Stimulated activated CD4-positive, alpha-beta T cell treated with anti-CD3 and anti-CD28 coated beads, Interleukin-2, amount 100 ng/mL, for 24 hours (primary cell): ENCODE measurements around the gene CHST11.

Experiments
- DNase-seq, 2 donors: peaks; one replicate each; pipeline ENCODE4 v3.0.0-alpha.2; 2020

CHST11 gene

DNA sequence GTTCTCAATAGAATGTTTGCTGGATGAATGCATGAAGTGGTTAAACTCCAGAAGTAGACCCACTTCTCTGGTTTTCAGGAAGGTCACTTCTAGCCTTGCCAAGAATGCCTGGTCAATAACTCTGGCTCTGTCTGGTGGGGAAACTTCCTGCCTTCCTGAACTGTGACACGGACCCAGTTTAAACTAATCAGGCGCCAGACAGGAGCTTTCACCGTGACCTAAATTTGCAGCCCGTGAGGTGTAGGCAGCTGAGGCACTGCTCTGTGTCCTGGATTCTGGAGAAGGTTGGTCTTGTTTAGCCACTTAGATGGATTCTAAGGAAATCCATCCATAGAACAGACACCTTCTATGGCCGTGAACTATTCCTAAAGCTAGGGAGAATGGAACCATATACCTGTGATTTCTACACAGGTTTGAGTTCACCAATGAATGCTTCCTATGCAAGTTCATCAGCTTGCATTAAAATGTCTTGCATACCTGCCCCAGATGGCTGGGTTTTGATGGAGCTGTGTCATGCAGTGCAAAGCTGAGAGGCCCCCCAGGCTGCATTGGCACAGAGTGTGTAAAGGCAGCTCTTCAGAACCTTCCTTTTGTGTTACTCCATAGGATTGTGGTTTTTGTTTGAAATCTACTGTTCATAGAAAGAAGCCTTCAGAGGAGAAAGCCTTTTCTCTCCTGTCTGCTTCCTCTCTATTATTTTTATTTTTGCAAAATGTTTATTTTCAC lies 4.4 kb downstream of the CHST11 start:
- DNase-seq: no peak

- no peak for DNase-seq
Measured at GRCh38 chr12:104462325-104462724, 5.6 kb downstream of the CHST11 start.

DNA sequence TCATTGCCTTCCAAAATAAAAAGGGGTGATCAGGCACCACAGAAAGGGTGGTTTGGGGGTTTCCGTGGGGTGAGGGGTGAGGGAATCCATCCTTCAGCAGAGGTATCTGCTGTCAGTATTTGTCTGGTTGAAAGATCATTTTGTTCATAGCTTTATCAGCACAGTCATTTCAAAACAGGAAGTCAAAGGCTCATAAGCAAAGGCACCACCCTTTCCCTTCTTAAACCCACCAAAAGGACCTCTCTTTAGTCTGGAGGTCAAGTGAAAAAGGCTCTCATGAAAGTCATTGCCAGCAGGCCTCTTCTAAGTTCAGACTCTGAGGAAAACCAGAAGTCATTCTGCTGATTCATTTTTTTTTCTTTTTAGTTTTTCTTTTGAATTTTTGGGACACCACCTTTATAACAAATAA lies 6.2 kb downstream of the CHST11 start:
- DNase-seq: no peak

- DNase-seq: no peak
Measured at GRCh38 chr12:104463368-104463767, 6.6 kb downstream of the CHST11 start.

DNA sequence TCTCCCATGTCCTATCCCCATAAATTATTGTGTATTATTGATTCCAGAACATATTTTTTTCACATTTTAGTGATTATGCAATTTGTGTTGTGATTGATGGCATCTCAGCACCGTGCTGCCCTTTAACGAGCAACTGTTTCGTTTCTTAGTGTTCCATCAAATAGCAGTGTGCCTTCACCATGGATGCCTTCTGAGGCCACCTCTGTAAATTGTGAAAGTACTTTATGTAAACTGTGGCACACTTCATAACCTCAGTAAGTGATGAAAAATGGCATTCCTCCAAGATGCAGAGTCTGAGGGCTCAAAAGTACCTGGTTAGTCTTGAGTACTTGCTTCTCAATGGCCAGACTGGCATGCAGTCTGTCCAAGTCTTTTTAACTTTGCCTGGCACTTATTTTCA lies 8.2 kb downstream of the CHST11 start:
- no peak for DNase-seq

GRCh38 chr12:104466709-104467345 lies 10.1 kb downstream of the CHST11 start:
- no peak for DNase-seq

DNA sequence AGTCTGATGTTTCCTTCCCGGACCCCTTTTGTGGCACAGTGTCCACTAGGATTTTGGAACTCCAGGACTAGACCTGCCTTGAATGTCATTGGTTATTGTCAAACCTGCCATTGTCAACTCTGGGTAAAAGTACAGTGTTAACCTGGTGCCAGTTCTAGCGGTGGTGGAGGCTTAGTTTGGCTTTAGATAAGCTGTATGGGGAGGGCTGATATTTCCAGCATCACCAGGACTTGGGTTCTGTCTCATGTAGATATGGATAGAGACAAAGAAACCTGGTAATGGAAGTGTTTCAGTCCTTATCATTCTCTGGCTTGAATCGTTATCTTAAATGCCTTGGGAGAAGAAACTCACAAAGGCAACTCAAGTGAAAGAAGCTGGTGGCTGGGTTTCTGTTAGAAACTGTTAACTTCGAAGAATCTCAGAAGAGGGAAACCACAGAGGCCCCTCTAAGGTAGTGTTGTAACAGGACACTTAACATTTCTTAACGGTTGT lies 10.6 kb downstream of the CHST11 start:
- no peak for DNase-seq

DNA sequence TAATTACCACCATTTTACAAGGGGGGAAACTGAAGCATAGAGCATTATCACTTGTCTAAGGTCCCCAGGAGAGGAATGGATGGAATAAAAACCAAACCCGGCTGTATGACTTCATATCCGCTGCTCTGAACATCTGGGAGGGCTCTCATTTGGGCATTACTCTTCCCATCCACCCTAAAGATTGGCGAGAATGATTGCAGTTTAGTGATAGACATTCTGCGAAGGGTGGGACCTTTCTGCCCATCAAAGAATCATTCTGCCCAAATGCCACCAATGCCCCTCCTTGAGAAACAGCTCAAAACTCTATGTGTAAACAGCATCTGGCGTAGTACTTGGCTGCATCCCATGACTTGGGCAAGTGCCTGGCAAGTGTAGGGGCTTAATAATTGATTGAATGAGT lies 11.6 kb downstream of the CHST11 start:
- DNase-seq: no peak

GRCh38 chr12:104469066-104469465 lies 12.3 kb downstream of the CHST11 start:
- no peak for DNase-seq

DNA sequence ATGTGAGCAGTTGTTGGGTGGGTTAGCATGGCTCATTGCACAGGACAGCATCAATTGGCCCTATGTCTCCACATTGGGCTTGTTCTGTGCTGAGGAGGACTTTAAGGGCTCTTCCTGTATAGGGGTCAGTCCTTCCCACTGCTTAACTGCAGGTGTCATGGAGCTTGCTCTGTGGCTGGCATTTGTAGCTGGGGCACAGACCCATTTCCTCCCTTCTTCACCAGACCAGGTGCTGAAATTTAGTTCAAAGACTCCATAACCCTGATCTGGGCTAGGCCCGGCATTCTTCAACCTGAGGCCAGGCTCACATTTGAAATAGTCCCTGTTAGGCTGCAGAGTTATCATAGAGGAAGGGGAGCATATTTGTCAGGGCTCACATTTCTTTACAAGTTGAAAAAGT lies 12.8 kb downstream of the CHST11 start:
- DNase-seq: no peak

DNA sequence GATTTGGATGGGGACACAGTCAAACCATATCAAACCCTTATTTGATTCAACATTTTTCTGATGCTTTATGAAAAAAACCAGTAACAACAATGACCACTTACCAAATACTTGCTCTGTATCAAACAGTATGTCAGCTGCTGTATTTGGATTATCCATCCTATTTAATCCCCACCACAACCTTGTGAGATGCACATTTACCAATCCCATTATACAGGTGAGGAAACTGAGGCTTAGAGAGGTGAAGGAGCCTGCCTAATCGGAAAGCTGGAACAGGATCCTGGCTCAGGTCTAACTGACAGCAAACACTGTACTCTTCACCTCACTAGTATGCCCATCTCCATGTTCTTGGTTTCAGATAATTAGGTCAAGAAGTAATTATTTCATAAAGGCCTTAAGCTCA lies 13.8 kb downstream of the CHST11 start:
- DNase-seq: no peak

GRCh38 chr12:104471336-104471735 lies 14.6 kb downstream of the CHST11 start:
- DNase-seq: no peak

DNA sequence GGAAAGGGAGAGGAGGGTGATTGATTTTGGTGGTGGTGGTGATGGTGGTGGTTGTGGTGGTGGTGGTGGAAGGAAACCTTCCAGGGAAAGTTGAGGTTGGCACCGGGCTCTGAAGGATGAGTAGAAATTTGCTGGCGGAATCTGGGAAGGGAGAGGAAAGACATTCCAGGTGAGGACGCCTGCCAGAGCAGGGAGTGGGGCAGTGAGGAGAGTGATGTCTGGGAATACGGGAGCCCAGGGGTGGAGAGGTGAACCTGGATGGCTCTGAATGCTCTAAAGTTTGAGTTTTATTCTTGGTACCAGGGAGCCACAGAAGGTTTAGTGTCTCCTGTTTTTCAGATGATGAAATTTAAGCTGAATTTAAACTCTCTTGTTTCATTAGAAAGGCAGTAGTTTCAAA lies 16.0 kb downstream of the CHST11 start:
- DNase-seq: no peak

DNA sequence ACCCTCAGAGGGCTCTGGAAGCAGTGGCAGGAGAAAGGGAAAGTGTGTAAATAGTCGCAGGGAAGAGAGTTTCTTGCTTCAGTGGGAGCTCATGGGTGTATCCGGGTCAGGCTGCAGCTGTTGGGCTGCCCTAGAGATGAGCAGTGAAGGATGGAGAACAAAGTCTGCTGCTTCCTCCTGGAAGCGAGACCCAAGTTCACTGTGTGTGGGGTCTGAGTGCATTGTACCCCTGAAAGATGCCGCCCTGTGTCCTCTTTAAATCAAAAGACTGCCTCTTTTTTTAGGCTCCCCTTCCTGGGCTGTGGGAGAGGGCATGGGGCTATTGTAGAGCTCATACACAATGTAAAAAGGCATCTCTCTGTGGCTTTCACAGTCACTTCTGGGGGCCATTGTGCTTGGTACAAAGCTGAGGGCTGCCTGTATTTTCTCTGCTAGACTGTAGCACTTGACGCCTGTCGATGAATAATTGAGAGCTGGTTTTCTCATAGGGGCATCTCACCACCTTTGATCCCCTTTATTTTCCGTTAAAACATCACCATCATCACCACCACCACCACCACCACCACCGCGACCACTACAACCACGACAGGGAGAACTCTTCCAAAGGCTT lies 16.7 kb downstream of the CHST11 start:
- peak in 1 of 2 donors; percentile 33 for DNase-seq

DNA sequence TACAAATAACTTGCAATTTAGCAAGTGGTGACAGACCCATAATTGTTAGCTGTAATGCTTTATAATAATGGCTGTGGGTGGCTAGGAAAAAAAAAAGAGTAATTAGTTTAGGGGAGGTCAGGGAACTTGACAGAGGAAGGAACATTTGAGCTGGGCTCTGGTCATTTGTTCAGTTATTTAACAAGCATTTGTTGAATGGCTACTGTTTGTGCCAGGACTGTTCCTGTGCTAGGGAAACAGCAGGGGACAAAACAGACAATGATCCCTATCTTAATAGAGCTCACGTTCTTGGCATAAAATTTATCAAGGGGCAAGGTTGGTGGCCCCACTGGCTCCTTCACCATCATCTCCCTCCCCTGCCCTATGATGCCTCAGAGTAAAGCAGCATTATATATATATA lies 18.5 kb downstream of the CHST11 start:
- no peak for DNase-seq

- DNase-seq: no peak
Measured at GRCh38 chr12:104477510-104478390, 21.0 kb downstream of the CHST11 start.

GRCh38 chr12:104478396-104479122 lies 21.8 kb downstream of the CHST11 start:
- DNase-seq: peak in 1 of 2 donors; percentile 29

GRCh38 chr12:104479123-104479662 lies 22.4 kb downstream of the CHST11 start:
- DNase-seq: no peak

DNA sequence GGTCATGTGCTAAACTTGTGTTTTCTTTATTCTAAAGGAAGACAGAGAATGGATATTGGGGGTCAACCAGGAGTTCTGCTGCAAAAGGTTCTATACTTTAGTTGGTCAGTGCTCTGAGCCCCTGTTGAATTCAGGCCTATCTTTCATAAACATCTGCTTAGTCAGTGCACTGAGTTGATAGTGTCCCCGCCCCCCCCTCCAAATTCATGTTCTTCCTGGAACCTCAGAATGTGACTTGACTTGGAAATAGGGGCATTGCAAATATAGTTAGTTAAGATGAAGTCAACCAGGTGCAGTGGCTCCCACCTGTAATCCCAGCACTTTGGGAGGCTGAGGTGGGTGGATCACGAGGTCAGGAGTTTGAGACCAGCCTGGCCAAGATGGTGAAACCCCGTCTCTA lies 23.3 kb downstream of the CHST11 start:
- DNase-seq: no peak

GRCh38 chr12:104480826-104481440 lies 24.2 kb downstream of the CHST11 start:
- DNase-seq: no peak

GRCh38 chr12:104482113-104482512 lies 25.4 kb downstream of the CHST11 start:
- DNase-seq: no peak

- no peak for DNase-seq
Measured at GRCh38 chr12:104482748-104483147, 26.0 kb downstream of the CHST11 start.
